Measurements from ENCODE around the gene FAM177B. TPM values are rescaled to one million over a fixed set of nuclear protein-coding genes. Genes with fewer than 3 reads are reported as not detected.

The FAM177B gene
- polyA plus RNA-seq, 1 experiment = not detected

DNA sequence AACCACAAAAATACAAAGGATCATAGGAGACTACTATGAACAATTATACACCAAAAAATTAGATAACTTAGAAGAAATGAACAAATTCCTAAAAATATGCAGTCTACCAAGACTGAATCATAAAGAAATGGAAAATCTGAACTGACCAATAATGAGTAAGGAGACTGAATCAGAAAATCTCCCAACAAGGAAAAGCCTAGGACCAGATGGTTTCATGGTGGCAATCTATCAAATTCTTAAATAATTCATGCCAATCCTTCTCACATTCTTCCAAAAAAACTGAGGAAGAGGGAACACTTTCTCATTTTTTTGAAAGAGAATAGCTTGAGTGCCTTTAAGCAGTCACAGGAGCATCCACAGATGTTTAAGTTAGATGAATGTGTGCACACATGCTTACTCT is 46.0 kb downstream of the FAM177B start:
- Histone ChIP-seq H3K27ac (ENCODE audit: low read depth, low read length) (no peak overlapping the region), H3K9me3 (ENCODE audit: control insufficient read depth, insufficient read depth, low read length) (no peaks in the 10 kb centered on the region), H3K4me3 (ENCODE audit: low read depth, low read length) (no peak overlapping the region), H3K27me3 (ENCODE audit: control insufficient read depth, insufficient read depth, low read length) (peaks cover 9% of the 10 kb centered on the region)
- TF ChIP-seq CTCF (IDR thresholded peaks at IDR 0.05; ENCODE audit: low read depth, low read length) = no peak
- ChIA-PET CTCF (interaction anchor here (1.1 kb wide), 1 partner anchor 306 kb away, joined by 7 read pairs; no protein-coding TSS in a partner anchor), POLR2A (interaction anchor here (0.6 kb wide), 1 partner anchor 628 kb away, joined by 3 read pairs; no protein-coding TSS in a partner anchor)
- no peak for DNase-seq (ENCODE audit: low read depth, low spot score)

DNA sequence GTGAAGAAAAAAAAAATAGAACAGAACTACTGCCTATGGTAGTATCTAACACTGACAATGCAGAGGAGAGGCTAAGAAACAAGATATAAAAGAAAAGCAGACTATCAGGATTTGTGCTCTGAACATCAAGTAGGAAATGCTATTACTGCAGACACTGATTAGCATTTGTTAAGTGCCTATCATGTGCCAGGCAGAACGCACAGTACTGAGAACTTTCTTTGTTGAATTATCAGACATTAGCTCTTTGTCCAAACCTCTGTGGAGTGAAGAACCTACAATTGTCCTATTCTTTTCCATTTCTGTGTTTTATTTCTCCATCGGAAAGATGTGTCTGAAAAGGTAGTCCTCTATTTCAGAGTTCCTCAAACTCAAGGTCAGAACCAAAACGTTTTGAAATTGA is 47.4 kb downstream of the FAM177B start:
- Histone ChIP-seq H3K9me3 (ENCODE audit: control insufficient read depth, insufficient read depth, low read length) (no peaks in the 10 kb centered on the region), H3K4me3 (ENCODE audit: low read depth, low read length) (no peak overlapping the region), H3K27me3 (ENCODE audit: control insufficient read depth, insufficient read depth, low read length) (peaks cover 9% of the 10 kb centered on the region), H3K27ac (ENCODE audit: low read depth, low read length) (no peak overlapping the region)
- TF ChIP-seq CTCF (IDR thresholded peaks at IDR 0.05; ENCODE audit: low read depth, low read length) = no peak
- POLR2A ChIA-PET = no interaction called here
- DNase-seq (ENCODE audit: low read depth, low spot score) = no peak
- CTCF ChIA-PET = interaction anchor here (0.8 to 1.2 kb wide), 2 partner anchors 9 to 305 kb away, joined by 3 to 9 read pairs; no protein-coding TSS in a partner anchor

DNA sequence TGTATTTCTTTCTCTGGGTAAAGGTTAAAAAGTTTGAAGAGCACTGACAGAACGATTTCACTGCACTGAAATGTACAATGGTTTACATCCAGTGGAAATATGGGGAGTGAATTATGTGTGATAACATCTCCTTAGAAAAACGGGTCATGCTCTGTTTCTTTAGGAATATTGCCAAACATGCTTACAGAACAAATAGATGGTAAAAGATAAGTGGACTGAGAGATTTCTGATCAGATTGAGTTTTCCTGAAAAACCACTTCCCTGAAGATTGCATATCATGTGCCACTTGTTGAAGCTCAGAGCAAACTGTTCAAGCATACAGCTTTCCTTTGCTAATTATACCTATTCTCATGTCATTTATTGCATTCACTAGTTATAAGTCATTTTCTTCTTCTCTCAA is 47.9 kb downstream of the FAM177B start:
- no peak for DNase-seq (ENCODE audit: low read depth, low spot score)
- no peak overlapping the region for H3K4me3 ChIP-seq (ENCODE audit: low read depth, low read length)
- CTCF ChIA-PET = interaction anchor here (1.2 kb wide), 1 partner anchor 305 kb away, joined by 9 read pairs; no protein-coding TSS in a partner anchor

GRCh38 chr1:222785529-222785928 is 48.5 kb downstream of the FAM177B start:
- TF ChIP-seq CTCF (IDR thresholded peaks at IDR 0.05; ENCODE audit: low read depth, low read length) = no peak
- peaks cover 9% of the 10 kb centered on the region for H3K27me3 ChIP-seq (ENCODE audit: control insufficient read depth, insufficient read depth, low read length)
- DNase-seq (ENCODE audit: low read depth, low spot score) = no peak
- CTCF ChIA-PET = interaction anchor here (1.2 kb wide), 1 partner anchor 304 kb away, joined by 9 read pairs; no protein-coding TSS in a partner anchor
- no peaks in the 10 kb centered on the region for H3K9me3 ChIP-seq (ENCODE audit: control insufficient read depth, insufficient read depth, low read length)
- H3K4me3 ChIP-seq (ENCODE audit: low read depth, low read length) = no peak overlapping the region
- POLR2A ChIA-PET = no interaction called here
- no peak overlapping the region for H3K27ac ChIP-seq (ENCODE audit: low read depth, low read length)

More for the DNA sequence above, 47.9 kb downstream of the FAM177B start:
- Histone ChIP-seq H3K27ac (ENCODE audit: low read depth, low read length) (no peak overlapping the region), H3K27me3 (ENCODE audit: control insufficient read depth, insufficient read depth, low read length) (peaks cover 9% of the 10 kb centered on the region), H3K9me3 (ENCODE audit: control insufficient read depth, insufficient read depth, low read length) (no peaks in the 10 kb centered on the region)
- no peak for TF ChIP-seq CTCF (IDR thresholded peaks at IDR 0.05; ENCODE audit: low read depth, low read length)
- POLR2A ChIA-PET = no interaction called here

GRCh38 chr1:222786121-222786520 is 49.1 kb downstream of the FAM177B start:
- no peak for TF ChIP-seq CTCF (IDR thresholded peaks at IDR 0.05; ENCODE audit: low read depth, low read length)
- H3K4me3 ChIP-seq (ENCODE audit: low read depth, low read length) = no peak overlapping the region
- DNase-seq (ENCODE audit: low read depth, low spot score) = no peak
- no peaks in the 10 kb centered on the region for H3K9me3 ChIP-seq (ENCODE audit: control insufficient read depth, insufficient read depth, low read length)
- H3K27me3 ChIP-seq (ENCODE audit: control insufficient read depth, insufficient read depth, low read length) = peaks cover 9% of the 10 kb centered on the region
- ChIA-PET CTCF (interaction anchor here (0.6 to 1.0 kb wide), 2 partner anchors 295 to 304 kb away, joined by 4 to 7 read pairs; no protein-coding TSS in a partner anchor), POLR2A (no interaction called here)
- no peak overlapping the region for H3K27ac ChIP-seq (ENCODE audit: low read depth, low read length)
